HG03175 (cell line): ENCODE results near the gene MYO3A.

Source experiments
- ATAC-seq: cut with Tn5 transposase; IDR thresholded peaks from one replicate; pipeline ENCODE4 v1.9.1; 2021; ENCODE audit warnings: mild to moderate bottlenecking, moderate library complexity; ENCODE audit not compliant: unreplicated experiment

The MYO3A gene

DNA sequence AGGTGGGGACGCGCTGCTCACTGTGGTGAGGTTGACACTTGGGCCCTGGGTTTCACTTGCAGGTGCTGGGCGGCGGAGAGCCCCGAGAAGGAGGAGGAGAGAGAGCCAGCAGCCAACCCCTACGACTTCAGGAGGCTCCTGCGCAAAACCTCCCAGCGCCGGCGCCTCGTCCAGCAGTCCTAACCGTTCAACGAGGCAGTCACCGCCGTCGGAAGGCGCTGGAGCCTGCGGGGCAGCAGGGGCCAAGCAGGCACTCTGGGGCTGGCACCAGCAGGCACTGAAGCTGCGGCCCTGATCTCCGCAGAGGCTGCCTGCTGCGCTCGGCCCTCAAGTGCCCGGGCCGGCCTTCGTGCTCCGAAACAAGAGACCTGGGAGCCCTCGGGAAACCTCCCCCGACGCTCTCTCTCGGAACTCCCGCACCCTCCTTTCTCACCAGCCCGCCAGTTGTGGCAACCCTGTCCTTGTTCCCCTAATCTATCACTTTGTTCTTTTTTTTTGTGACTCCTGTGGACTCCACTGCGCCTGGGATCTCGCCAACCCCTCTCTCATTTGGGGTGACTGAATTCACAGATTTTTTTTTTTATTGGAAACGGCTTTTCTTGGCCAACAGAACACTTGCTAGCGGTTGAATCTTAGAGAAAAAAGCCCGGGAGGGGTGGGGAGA is 277.9 kb downstream of the MYO3A start:
- ATAC-seq = no peak

DNA sequence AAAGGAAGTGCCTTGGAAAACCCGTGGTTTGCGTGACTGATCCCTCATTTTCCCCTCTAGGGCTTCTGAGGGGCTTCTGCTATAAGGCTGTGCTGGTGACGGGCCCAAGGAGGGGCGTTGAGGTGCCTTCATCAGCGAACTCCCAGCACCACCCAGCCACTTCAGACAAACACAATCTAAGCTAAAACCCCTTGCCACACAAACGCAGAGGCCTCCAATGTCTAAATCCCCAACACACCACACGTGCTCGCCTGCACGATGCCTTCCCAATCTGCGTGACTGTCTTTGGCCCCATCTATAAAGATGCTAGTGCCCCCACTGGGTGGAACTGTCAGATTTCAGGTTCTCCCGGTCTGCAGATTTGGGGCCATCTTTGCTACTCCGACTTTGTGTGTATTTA is 278.5 kb downstream of the MYO3A start:
- no peak for ATAC-seq

DNA sequence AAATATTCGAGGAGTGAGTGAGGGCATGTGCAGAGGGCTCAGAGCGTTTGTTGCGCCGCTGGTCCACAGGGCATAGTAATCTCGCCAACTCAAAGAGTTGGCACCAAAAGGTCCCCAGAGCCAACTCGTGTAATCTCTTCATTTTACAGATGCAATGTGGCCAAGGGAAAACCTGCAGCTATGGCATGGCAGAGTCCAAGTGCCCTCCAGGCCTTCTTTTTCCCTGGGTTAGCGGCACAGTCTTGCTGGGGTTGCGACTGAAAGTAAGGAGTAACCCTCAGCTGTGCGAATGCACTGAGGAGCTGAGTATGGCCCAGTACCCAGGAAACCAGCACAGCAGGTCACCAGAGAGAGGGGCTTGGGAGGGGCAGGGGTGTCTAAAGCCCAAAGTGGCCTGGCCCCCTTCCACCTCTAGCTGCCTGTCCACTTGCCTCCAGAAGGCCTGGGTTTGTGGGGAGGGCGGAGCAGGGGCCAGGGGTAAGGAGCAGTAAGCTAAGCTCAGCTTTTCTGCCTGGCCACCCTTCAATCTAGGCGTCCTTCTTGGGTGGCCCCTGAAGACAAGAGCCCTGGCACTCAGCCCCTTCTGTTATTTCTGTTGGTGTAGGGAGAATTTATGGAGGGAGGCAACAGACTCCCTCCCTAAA is 279.2 kb downstream of the MYO3A start:
- no peak for ATAC-seq

DNA sequence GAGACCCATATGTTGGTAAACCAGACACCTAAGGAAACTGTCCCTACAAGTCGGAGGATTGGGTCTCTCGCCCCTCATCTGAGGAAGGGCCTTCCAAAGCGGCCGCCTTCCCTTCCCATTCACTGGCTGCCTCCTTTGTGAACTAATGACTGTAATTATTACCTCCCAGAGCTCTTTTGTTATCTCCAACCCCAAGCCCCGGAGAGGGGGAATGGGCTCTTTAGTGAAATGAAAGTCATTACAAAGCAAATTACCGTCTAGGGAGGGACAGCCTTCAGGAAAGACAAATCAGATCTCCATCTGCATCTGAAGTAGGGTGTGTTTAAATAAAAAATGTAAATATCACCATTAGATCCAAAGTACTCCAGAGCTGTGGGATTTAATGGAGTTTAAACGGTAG is 280.0 kb downstream of the MYO3A start:
- ATAC-seq = no peak

DNA sequence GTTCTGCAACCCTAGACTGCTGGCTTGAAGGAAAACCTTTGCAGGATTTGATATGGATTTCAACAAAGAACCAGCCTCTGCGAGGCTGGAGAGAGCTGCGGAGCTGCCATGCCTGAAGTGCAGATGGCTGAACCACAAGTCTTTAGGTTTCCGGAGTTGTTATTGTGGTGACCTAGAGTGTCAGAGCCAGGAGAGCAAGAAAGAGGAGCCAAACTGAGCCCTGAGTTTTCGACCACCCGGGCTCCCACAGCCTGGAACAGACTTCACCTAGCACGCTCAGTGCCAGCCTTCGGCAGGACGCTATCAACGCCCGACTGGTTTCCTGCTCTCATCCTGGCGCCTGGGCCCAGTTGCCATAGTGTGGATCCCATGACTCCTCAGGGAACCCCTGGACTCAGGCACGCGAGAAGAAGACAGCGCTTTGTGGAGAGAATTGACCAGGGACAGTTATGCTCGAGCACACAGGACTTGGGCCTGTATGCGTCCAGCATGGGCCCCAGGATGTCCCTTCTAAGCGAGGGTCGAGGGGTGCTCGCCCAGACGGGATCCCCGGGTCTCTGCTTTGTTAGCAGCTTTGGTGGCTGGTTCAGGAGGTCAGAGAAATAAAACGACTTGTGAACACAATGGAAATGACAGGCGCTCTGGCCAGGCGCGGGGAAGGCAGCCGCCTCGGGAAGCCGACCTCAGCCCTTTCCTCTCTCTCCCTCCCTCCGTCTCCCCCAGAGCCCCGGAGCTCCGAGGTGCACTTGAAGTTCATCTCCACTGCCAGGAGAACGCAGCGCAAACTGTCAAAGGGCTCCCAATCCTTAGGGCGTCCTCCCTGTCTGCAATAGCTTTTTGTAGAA is 280.7 kb downstream of the MYO3A start:
- no peak for ATAC-seq

DNA sequence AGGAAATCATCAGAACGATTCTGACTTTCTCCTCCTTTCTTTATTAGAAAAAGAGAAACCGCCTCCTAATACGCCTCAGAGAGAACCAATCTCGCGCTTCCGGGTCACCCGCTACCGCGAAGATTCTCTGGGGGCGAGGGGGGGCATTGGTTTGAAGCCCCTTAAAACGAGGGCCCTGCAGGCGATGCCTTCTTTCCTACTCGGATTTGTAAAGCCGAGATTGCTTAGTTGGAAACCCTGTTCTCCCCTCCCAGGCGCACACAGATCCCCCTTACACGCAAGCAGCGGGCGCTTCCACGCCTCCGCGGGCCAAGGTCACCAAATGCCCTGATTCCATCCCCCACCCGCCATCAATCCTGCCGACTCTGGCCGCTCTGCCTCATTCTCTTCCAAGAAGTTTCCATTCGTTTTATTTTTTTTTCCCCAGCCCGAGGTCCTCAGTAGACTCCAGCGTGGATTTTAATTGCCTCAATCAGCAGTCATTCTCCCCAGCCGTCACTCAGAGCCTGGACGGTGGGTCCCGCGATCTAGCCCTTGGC is 281.4 kb downstream of the MYO3A start:
- ATAC-seq = no peak

DNA sequence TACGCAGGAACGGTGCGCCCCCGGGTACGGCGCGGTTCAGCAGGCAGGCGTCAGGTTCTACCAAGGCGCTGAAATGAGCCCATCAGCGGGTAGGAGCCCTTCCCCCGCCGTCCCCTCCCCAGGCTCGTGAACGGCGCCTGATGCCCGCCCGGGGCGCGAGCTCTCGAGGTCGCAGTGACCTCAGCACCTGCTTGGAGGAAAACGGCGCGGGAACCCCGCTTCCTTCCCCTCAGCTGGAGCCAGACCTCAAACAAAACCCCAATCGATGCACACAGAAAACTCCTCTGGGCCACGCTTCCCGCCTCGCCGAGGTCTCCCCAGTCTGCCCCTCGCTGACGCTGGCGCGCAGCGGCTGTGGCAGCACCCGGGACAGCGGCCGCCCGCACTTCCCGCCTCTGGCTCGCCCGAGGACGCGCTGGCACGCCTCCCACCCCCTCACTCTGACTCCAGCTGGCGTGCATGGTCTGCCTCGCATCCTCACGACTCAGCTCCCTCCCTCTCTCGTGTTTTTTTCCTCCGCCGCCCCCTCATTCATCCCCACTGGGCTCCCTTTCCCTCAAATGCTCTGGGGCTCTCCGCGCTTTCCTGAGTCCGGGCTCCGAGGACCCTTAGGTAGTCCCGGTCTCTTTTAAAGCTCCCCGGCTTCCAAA is 282.0 kb downstream of the MYO3A start:
- ATAC-seq = no peak

DNA sequence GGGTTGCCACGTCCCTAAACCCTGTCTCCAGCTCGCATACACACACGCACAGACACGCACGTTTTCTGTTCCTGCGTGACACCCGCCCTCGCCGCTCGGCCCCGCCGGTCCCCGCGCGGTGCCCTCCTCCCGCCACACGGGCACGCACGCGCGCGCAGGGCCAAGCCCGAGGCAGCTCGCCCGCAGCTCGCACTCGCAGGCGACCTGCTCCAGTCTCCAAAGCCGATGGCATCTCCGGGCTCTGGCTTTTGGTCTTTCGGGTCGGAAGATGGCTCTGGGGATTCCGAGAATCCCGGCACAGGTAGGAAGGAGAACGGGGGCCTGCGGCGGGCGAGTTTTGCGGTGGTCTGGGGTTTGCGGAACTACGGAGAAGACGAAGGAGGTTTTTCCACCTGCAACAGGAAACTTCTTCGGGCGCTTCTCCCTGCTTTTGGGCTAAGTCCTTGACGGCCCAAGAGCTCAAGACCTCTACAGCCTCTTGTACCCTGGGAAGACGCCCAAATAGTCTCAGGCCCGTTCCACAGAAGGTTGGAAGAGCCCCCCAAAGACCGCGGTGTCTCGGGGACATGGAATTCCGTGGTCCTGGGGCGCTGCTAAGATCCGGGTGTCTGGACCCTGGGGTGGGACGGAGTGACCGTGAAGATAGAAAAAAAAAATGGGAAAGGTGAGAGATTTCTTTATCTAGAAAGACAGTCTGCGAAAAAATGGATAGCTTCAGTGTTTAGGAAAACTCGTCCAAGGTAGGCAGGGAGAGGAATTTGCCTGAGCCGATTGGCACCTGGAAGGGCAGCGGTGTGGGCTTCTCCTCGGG is 282.8 kb downstream of the MYO3A start, which contains the start of gene GAD2:
TSS of gene GAD2 (plus strand) at position 190 of the 811 bp plus-strand sequence. CDS start at position 226, 36 bp downstream.
- no peak for ATAC-seq

DNA sequence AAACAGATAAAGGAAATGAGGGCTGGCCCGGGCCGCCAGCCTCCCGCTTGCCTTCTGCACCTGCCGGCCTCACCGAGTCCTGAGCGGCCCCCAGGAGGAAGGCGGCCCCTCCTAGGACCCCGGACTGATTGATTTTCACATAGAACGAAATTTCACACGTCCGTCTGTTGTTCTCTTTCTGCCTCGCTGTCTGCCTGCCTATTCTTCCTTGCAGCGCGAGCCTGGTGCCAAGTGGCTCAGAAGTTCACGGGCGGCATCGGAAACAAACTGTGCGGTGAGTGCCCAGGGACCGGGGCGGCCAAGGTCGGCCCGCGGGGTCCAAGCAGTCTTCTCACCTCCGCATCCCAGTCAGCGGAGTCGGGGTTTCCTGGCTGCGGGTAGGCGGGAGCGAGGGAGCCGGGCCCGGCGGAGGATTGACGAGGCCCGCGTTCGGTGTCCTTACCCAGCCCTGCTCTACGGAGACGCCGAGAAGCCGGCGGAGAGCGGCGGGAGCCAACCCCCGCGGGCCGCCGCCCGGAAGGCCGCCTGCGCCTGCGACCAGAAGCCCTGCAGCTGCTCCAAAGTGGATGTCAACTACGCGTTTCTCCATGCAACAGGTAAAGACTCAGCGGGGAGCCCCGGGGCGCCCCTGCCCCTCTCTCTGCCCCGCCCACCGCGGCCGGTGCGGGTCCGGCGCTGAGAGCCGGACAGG is 283.5 kb downstream of the MYO3A start:
- no peak for ATAC-seq

DNA sequence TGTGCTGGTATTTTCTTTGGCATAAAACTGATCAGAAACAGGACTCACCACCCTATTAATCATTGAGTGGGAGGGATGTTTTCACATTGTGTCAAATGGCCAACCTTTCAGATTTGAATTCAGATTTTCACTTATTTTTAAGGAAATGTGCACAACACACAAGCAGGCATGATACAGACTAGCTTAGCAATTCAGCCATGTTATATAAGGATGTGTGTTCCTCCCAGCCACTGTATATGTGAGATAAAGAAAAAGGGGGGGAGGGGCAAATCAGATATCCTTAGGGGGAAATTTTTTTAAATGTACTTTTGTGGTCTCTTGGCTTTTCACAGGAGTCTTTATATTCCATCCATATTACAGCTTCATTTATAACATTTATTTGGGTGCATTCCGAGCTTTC is 285.6 kb downstream of the MYO3A start:
- ATAC-seq = no peak

DNA sequence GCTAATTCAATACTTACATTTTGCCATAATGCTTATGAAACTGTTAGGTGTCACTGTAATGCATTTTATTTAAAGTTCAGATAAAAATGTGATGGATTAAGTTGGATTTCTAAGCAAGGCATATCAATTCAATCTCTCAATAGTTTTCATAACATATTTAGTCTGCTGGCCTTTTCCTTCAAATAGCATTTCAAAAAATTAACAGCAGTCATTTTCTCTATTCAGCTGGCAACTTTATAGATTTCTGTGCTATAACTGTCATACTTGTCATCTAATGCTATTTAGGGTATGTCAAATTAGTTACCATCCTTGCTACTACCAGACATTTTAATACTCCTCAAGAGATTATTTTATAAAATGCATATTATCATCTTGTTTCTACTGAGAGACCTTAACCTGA is 286.9 kb downstream of the MYO3A start:
- no peak for ATAC-seq

DNA sequence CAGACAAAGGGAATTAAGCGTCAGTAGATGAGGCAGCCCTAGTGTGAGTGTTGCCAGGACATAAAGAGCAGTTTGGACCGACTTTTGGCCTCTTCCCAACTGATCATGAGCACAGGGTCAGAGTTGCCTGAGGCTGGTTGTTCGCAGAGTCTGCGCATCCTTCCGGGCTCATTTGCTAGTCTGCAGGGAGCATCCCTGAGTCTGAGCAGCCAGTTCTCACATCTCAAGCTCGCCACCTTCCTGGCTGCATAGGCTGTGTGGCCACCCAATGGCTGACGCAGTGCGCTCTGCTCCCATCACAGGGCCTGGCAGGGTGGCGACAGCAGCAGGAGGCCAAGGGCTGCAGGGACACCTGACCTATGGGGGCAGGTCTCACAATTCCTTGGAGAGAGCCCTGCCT is 287.5 kb downstream of the MYO3A start:
- no peak for ATAC-seq

DNA sequence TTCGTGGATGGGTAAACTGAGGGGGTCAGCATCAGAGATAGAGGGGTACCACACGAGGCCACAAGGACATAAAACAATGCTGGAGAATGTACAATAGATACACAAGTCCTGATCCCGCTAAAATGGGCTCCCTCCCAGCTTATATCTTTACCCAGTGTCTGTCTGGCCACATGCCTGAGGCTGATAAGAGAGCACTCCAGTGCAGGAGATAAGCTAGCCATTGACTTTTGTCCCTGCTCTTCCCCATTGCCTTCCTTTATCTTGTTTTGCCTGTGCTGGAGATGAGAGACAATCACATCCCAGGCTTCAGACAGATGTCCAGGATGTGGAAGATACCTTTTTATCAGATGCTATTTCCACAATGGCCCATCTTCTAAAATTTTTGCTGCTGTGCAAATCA is 288.5 kb downstream of the MYO3A start:
- no peak for ATAC-seq

DNA sequence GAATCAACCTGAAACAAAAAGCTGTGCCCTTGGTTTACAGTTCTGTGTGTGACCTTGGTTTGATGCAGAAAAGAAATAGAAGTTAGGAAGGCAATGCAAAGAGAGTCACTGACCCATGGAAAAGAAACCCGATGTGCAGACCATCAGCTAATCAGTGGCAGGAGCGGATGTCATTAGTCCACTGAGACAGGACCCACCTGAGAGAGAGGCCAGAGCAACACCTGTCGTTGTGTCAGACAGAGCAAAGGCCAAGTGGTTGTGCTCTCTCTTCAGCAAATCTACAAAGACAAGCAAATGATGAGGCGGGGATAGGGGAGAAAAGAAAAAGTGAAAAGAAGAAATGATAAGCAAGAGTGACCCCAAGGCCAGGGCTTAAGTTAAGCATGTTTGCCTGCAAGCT is 291.3 kb downstream of the MYO3A start:
- no peak for ATAC-seq

DNA sequence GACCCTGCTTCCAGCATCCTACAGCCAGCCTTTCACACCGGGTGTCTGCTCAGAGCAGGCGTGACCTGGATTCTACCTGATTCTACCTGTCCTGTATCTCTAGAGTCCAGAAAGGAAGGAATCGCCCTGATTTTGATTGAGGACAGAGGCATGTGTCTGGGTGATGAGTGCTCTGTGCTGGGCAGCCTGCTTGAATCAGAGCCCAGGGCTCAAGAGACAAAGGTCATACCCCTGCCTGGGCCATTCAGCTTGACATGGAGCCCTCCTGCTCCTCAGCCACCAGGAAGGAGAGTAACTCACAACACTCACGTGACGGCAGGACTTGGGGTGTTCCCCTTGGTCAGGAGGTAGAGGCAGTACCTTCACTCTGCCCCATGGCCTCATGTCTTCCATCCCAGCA is 293.8 kb downstream of the MYO3A start:
- ATAC-seq = no peak

DNA sequence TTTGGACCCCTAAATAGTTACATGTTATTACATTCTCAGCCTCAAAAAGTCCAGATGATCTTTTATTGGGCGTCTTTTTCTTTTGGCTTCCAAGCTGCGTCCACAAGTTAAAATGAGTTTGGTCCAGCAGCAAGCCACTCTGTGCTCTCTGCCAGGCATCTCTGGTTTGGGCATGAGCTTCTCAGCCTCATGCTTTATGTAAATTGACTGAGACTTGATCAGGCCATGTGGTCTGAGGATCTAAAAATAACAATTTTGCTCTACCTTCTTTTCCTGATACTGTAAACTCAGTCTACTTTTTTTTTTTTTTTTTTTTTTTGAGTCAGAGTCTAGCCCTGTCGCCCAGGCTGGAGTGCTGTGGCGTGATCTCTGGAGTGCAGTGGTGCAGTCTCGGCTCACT is 298.1 kb downstream of the MYO3A start:
- no peak for ATAC-seq

DNA sequence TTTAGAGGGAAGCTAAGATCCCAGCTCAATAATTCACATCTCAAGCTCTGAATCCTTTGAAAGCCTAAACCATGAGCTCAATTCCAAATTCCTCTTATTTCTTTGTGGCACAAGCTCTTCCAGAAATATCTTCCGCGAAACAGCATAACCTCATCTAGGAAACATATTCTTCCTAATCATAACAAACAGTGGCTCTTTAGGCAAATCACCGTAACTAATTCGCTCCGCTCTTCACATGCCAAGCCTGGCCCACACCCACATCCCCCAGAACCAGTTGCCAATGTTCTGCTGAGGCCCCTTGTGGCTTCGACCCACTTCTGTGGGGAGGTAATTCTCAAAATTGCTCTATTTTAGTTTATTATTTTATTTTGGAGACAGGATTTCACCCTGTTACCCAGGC is 301.7 kb downstream of the MYO3A start:
- no peak for ATAC-seq

DNA sequence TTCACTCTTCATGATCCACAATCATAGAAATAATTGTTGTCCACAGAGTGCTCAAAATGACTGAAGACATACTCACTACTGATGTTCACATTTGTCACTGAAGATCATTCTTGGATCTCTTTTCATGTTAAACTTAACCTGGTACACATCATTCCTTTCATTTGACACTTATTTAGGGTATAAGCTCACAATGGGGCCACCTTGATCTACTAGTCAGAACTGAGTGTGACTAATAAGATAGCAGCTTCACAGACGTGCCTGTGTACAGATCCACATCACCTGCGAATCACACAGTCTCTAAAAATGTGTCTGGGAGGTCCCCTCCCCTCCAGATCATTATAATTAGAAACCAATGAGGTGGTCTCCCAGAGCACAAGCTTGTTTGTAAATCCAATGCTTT is 304.3 kb downstream of the MYO3A start:
- no peak for ATAC-seq

DNA sequence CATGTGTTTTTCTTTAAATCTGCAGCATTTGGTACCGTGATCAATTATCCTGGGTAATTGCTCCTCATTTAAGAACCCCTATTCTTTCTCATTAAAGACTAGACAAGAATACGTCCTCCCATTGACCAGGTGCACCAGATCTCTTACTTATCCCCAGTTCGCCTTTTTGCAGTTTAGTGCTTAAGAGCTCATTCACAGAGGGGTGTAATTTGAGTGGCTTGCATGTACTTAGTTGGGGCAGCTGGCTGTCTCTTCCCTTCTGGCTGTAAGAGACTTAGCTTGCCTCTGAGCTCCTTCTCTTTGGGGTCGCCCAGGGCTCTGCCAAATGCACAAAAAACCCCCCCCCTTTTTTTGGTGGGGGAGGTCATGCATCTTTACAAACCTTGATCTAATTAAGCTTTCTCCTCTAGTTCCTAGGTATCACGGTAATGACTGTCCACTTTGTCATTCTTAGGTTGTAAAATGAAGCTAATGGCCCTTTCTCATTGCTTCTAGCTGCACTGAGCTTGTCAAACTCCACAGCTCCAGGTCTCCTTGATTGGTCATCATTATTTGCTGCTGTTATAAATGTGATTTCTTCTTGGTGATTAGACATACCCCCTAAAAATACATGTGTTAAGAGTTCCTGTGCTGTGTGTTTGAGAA is 308.8 kb downstream of the MYO3A start:
- ATAC-seq = no peak
